KMS-11 (cell line): ENCODE measurements around the gene FSTL3.
"Not testable (repeated sequence)": the region's sequence is repeated elsewhere in the genome, so short reads cannot be mapped to it uniquely, and the experiment has no call there.

Source experiments
- H2AFZ ChIP-seq: fragments of 200-600 bp; sonication (generic); 2 replicates; pipeline ENCODE4 v1.6.1; 2016; ENCODE audit warnings: antibody characterized with exemption, mixed run types, low read depth
- H3K27ac ChIP-seq: fragments of 200-600 bp; sonication (generic); 2 replicates; pipeline ENCODE4 v1.6.1; 2016; ENCODE audit warnings: mild to moderate bottlenecking, mixed run types
- H3K27me3 ChIP-seq: fragments of 200-600 bp; sonication (generic); 2 replicates; pipeline ENCODE4 v1.6.1; 2017; ENCODE audit warnings: mild to moderate bottlenecking, low read depth, mixed run types, moderate library complexity; ENCODE audit not compliant: insufficient read depth
- H3K36me3 ChIP-seq: fragments of 200-600 bp; sonication (generic); 2 replicates; pipeline ENCODE4 v1.6.1; 2017; ENCODE audit warnings: mild to moderate bottlenecking, mixed run types; ENCODE audit not compliant: insufficient read depth
- H3K4me1 ChIP-seq: fragments of 200-600 bp; sonication (generic); 2 replicates; pipeline ENCODE4 v1.6.1; 2016; ENCODE audit warnings: mild to moderate bottlenecking, low read depth, mixed run types; ENCODE audit not compliant: poor library complexity, severe bottlenecking
- H3K4me2 ChIP-seq: fragments of 200-600 bp; sonication (generic); 2 replicates; pipeline ENCODE4 v1.7.0; 2016; ENCODE audit warnings: mild to moderate bottlenecking, mixed run types
- H3K4me3 ChIP-seq: fragments of 200-600 bp; sonication (generic); IDR thresholded peaks from 2 replicates; pipeline ENCODE4 v1.6.1; 2017; ENCODE audit warnings: low read depth, low read length, mixed read lengths; ENCODE audit not compliant: insufficient read depth
- H3K79me2 ChIP-seq: fragments of 200-600 bp; sonication (generic); 2 replicates; pipeline ENCODE4 v1.6.1; 2016; ENCODE audit warnings: low read depth, mixed run types; ENCODE audit not compliant: insufficient read depth
- H3K9ac ChIP-seq: fragments of 200-600 bp; sonication (generic); 2 replicates; pipeline ENCODE4 v1.6.1; 2016; ENCODE audit warnings: mild to moderate bottlenecking, mixed run types
- H4K20me1 ChIP-seq: fragments of 200-600 bp; sonication (generic); 2 replicates; pipeline ENCODE4 v1.6.1; 2016; ENCODE audit warnings: mild to moderate bottlenecking, mixed run types; ENCODE audit not compliant: insufficient read depth
- CTCF ChIP-seq: fragments of 200-600 bp; sonication (generic); conservative IDR thresholded peaks from 2 replicates; pipeline ENCODE4 v1.6.1; 2017; ENCODE audit warnings: low read depth, mild to moderate bottlenecking, antibody characterized with exemption, low read length, moderate library complexity, mixed read lengths

Gene FSTL3

GRCh38 chr19:694481-695351, 18.5 kb downstream of the FSTL3 start:
- no peak overlapping the region for H3K4me2 ChIP-seq
- TF ChIP-seq CTCF: no peak

GRCh38 chr19:695352-695949, 19.3 kb downstream of the FSTL3 start, which contains the start of gene PRSS57:
Gene PRSS57, minus strand, starts transcription at chr19:695452. Its CDS starts 22 bp downstream, at chr19:695430.
- Histone ChIP-seq H3K9ac (no peak within 1 kb of the TSS), H3K27me3 (peaks cover 80% of the 10 kb centered on the region), H3K27ac (no peak within 1 kb of the TSS), H4K20me1 (no peaks in the 10 kb centered on the region), H3K4me3 (no peak within 1 kb of the TSS), H3K36me3 (no peaks in the 10 kb centered on the region), H2AFZ (no peak within 1 kb of the TSS), H3K4me1 (no peaks in the 10 kb centered on the region), H3K4me2 (no peak within 1 kb of the TSS), H3K79me2 (no peaks in the 10 kb centered on the region)
- no peak for TF ChIP-seq CTCF

More at GRCh38 chr19:694481-695351, 18.5 kb downstream of the FSTL3 start:
- Histone ChIP-seq H3K27ac (no peak overlapping the region), H3K4me1 (no peaks in the 10 kb centered on the region), H3K79me2 (no peaks in the 10 kb centered on the region), H3K27me3 (peaks cover 85% of the 10 kb centered on the region), H3K36me3 (no peaks in the 10 kb centered on the region), H2AFZ (no peak overlapping the region), H4K20me1 (no peaks in the 10 kb centered on the region), H3K9ac (no peak overlapping the region), H3K4me3 (no peak overlapping the region)

- not testable (repeated sequence) for H3K9ac ChIP-seq, H3K27ac ChIP-seq, H3K79me2 ChIP-seq, H3K4me2 ChIP-seq, H3K4me3 ChIP-seq, H4K20me1 ChIP-seq, H3K4me1 ChIP-seq, H3K36me3 ChIP-seq, H2AFZ ChIP-seq
- H3K27me3 ChIP-seq: peaks cover 70% of the 10 kb centered on the region
These were observed 22.3 kb downstream of the FSTL3 start for GRCh38 chr19:698529-698928.

GRCh38 chr19:699885-700284, 23.7 kb downstream of the FSTL3 start:
- not testable (repeated sequence) for H3K9ac ChIP-seq, H3K4me1 ChIP-seq, H3K27ac ChIP-seq, H3K4me3 ChIP-seq, H2AFZ ChIP-seq, H4K20me1 ChIP-seq, H3K36me3 ChIP-seq, H3K4me2 ChIP-seq, H3K79me2 ChIP-seq
- H3K27me3 ChIP-seq: peaks cover 66% of the 10 kb centered on the region

- not testable (repeated sequence) for H3K4me1 ChIP-seq, H3K9ac ChIP-seq, H3K36me3 ChIP-seq, H4K20me1 ChIP-seq, H3K4me2 ChIP-seq, H2AFZ ChIP-seq, H3K79me2 ChIP-seq, H3K27ac ChIP-seq, H3K4me3 ChIP-seq
- peaks cover 71% of the 10 kb centered on the region for H3K27me3 ChIP-seq
These were observed 26.7 kb downstream of the FSTL3 start for GRCh38 chr19:702847-703246.
